Inflammatory macrophage (primary cell): Measurements from ENCODE around the gene SOCS6.
"Not testable (repeated sequence)": the region's sequence is repeated elsewhere in the genome, so short reads cannot be mapped to it uniquely, and the experiment has no call there.

Experiments
- DNase-seq, 2 donors: peaks; one replicate each; pipeline ENCODE4 v3.0.0-alpha.2; 2020 to 2022

The SOCS6 gene

GRCh38 chr18:70324897-70325296 lies 36.1 kb downstream of the SOCS6 start:
- no peak for DNase-seq

- no peak for DNase-seq
Measured at GRCh38 chr18:70326255-70326654, 37.4 kb downstream of the SOCS6 start.

GRCh38 chr18:70328169-70328568 lies 39.3 kb downstream of the SOCS6 start:
- no peak for DNase-seq

- peak; percentile 45 to 46 for DNase-seq
Measured at GRCh38 chr18:70329071-70329470, 40.2 kb downstream of the SOCS6 start.

GRCh38 chr18:70330887-70331286 lies 42.0 kb downstream of the SOCS6 start:
- DNase-seq: no peak

GRCh38 chr18:70331456-70332097 lies 42.7 kb downstream of the SOCS6 start:
- DNase-seq: no peak

GRCh38 chr18:70332694-70333093 lies 43.8 kb downstream of the SOCS6 start:
- peak; percentile 32 to 36 for DNase-seq

GRCh38 chr18:70333316-70333715 lies 44.5 kb downstream of the SOCS6 start:
- no peak for DNase-seq

- DNase-seq: peak in 1 of 2 donors; percentile 27
Measured at GRCh38 chr18:70333757-70334156, 44.9 kb downstream of the SOCS6 start.

GRCh38 chr18:70334264-70334663 lies 45.4 kb downstream of the SOCS6 start:
- no peak for DNase-seq

- DNase-seq: peak; percentile 30 to 51
Measured at GRCh38 chr18:70334728-70335329, 46.0 kb downstream of the SOCS6 start.

GRCh38 chr18:70335892-70336726 lies 47.3 kb downstream of the SOCS6 start:
- no peak for DNase-seq

GRCh38 chr18:70337139-70337972 lies 48.5 kb downstream of the SOCS6 start:
- DNase-seq: peak; percentile 31 to 57

- DNase-seq: no peak
Measured at GRCh38 chr18:70338890-70339289, 50.0 kb downstream of the SOCS6 start.

GRCh38 chr18:70339915-70340314 lies 51.1 kb downstream of the SOCS6 start:
- no peak for DNase-seq

- DNase-seq: not testable (repeated sequence)
Measured at GRCh38 chr18:70348481-70348880, 59.6 kb downstream of the SOCS6 start.

- no peak for DNase-seq
Measured at GRCh38 chr18:70349316-70349715, 60.5 kb downstream of the SOCS6 start.

- DNase-seq: no peak
Measured at GRCh38 chr18:70354080-70354479, 65.2 kb downstream of the SOCS6 start.

GRCh38 chr18:70354771-70355170 lies 65.9 kb downstream of the SOCS6 start:
- no peak for DNase-seq

- DNase-seq: no peak
Measured at GRCh38 chr18:70355620-70356385, 67.0 kb downstream of the SOCS6 start.

- DNase-seq: not testable (repeated sequence)
Measured at GRCh38 chr18:70358105-70358406, 69.2 kb downstream of the SOCS6 start.

GRCh38 chr18:70359071-70359470 lies 70.2 kb downstream of the SOCS6 start:
- DNase-seq: no peak
